ENCODE measurements around the gene PLXNA2. TPM values are rescaled to one million over a fixed set of nuclear protein-coding genes. Genes with fewer than 3 reads are reported as not detected.

Gene PLXNA2
- polyA plus RNA-seq, 3 donors, result 14.8 to 21.2 (median 16.4) TPM

- no peak for DNase-seq
These were observed 121.4 kb downstream of the PLXNA2 start for GRCh38 chr1:208122612-208123358.

- no peak for DNase-seq
These were observed 122.3 kb downstream of the PLXNA2 start for GRCh38 chr1:208121813-208122364.

DNA sequence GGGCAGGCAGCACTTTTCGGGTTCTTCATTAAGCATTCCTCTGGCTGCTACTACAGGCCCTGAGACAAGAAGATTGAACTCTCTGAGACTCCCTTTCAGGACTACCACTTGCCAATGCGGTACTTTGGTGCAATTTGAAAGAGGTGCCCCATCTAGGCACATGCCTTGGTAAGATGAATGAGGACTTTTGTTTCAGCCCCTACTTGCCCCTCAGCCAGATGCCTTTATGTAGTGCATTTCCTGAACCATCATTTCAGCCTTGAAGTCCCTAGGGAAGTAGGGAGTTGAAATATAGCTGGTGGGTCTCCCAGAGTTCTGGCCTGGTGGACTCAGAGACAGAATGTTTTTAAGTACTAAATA, 123.8 kb downstream of the PLXNA2 start:
- no peak for DNase-seq

- DNase-seq, result no peak
These were observed 125.2 kb downstream of the PLXNA2 start for GRCh38 chr1:208118841-208119606.

- no peak for DNase-seq
These were observed 125.9 kb downstream of the PLXNA2 start for GRCh38 chr1:208118306-208118705.

DNA sequence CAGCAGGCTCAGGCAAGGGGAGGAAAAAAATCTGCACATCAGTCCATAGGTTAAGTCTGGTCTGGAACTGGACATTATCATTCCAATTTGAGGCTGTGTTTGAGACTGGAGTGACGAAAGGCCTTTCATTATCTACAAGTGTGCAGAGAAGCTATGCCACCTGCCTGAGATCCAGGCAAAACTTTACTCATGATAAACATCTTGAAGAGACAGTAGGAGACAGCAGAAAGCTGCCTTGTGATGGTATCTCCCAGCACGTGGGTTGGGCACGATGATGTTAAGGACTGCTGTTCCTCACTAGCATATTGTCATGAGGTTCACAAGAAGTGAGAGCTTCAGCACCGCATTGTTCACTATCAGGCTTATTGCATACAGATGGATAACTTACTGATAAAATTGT, 126.4 kb downstream of the PLXNA2 start:
- no peak for DNase-seq

GRCh38 chr1:208117409-208117808, 126.8 kb downstream of the PLXNA2 start:
- no peak for DNase-seq

- DNase-seq, result no peak
These were observed 128.1 kb downstream of the PLXNA2 start for GRCh38 chr1:208115924-208116640.

- no peak for DNase-seq
These were observed 131.2 kb downstream of the PLXNA2 start for GRCh38 chr1:208113011-208113410.

DNA sequence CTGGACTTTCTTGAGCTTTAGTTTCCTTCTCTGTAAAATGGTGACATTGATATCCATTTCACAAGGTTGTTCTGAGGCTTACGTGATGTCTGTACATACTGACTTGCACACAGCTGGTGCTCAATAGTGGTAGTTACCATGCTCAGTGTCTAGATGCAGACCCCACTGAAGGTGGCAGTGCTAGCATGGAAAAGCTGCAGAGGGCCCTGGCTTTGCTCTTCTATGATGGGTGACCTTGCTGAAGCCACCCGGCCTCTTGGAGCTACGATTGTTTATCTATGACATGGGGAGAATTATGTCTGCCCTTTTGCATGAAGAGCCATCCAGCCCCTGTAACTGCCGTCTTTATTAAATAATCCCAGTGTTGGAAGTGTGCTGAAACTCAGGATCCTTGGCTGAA, 131.8 kb downstream of the PLXNA2 start:
- DNase-seq, result no peak

- DNase-seq, result no peak
These were observed 132.5 kb downstream of the PLXNA2 start for GRCh38 chr1:208111646-208112190.

DNA sequence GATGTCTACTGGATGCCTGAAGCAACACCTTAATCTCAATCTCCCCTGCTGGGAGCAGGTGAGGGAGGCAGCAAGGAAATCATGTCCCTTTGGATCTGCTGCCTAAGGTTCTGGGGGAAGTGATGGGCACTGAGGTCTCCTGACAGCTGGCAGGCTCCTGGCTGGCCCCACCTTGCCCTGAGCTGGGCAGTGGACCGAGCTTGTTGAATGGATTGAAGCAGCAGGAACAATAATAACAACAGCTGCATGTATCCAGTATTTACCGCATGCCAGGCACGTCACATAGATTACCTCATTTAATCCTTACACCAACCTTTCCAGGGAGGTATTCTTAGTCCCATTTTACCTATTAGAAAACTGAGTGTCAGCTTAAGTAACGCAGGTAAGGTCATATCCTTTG, 133.9 kb downstream of the PLXNA2 start:
- no peak for DNase-seq

GRCh38 chr1:208108646-208109330, 135.4 kb downstream of the PLXNA2 start:
- no peak for DNase-seq

GRCh38 chr1:208108213-208108608, 136.0 kb downstream of the PLXNA2 start:
- DNase-seq, result no peak

DNA sequence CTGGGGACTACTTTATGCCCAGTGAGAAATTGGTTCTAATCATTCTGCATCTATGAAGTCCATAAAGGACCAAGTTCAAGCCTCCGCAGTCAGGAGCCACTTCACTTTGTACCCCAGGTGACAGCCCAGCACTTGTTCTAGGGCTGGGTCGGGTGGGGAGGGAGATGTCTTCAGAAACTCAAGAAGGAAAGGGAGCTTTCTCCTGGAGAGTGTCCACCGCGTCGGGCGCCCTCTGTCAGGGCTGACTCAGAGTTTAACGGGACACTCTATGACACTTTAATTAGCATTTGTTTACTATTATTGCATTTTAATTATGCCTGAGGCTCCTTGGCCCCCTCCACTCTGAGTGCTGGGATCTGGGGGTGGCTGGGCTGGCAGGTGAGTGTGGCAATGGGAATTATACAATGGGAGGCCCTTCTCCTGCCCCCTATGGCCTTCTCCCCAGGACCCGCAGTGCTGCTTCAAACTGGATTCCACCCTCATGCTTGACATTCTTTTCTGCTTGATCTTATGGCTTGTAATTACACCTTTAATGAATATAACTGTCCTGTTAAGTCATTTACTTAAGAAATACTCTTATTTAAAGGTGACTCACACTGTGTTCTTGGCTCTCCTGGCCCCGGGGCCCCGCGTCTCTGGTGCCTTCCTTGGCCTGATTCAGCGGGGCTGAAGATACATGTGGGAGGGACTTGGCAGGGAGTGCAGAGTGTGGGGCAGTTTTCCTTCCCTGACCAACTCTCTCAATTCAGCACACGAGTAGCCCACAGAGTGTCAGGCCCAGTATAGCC, 136.6 kb downstream of the PLXNA2 start:
- no peak for DNase-seq

DNA sequence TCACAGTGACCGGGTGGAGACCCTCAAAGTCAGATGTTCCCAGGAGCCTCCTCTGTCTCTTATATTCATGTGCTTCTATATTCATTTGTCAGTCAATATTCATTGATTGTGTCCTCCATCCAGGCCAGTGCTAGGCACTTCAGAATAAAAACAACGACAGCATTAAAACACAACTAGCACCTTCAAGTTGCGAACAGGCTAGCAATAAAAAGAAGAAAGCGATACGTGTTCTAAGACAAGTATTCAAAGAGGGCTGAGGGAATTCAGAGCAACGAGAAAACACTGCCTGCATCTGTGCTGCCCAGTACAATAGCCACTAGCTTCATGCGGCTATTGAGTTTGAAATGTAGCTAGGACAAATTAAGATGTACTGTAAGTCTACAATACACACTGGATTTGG, 138.0 kb downstream of the PLXNA2 start:
- DNase-seq, result no peak

DNA sequence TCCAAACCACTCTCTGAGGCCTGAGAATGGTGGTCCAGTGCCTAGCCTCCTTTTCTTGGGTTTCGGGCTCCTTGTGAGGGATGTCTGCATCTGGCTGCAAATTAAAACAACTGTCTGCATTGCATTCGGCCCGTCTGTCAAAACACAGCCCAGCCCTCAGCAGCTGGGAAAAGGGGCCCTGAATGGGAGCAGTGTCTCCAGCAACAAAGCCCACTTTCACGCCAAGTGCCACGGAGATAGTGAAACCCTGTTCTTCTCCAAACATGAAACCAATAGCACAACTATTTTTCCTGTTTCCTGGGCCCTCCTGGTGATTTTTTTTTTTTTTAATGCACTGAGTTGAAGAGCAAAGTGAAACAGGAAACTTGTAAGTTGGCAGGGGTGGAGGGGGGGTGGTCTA, 138.4 kb downstream of the PLXNA2 start:
- DNase-seq, result no peak

DNA sequence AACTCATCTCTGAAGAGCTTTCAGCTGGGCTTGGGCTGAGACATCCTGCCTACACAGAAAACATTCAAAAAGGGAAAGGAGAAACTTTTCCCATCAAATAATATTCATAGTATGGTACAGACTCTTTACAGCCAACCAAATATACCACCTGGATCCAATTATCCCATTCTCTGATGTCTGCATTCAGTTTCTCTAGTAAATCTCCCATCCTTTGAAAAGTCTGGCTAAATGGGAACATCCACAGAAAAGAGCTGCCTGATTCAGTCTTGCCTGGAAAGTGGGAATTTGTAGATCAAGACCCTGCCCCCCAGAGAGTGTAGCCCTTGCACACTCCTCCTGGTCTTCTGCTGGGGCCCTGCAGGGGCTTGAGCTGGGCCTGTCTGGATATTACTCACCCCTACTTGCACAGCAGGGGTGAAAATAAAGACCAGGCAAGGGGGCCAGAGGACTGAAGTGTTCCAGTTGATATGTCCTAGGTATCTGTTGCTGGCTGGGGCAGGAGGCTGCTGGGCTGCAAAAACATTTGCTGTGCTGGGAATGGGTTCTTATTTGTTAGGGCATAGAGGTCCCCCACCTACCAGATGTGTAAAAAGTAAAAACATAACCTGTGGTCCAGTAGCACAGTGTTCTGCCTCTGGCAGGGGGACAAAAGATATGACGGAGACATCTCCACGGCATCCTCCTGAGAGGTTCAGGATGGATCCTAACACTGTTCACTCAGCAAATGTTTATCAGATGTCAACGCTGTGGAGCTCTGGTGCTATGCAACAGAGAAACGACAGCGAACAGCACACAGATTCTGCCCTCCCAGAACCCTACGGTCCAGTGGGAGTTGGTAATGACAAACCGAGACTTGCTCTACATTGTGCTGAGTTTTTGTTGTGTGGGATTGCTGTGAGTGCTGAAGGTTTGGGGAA, 140.3 kb downstream of the PLXNA2 start:
- no peak for DNase-seq

- no peak for DNase-seq
These were observed 142.3 kb downstream of the PLXNA2 start for GRCh38 chr1:208101661-208102431.
